Karpas-422 (cell line): ENCODE results near the gene NAA80. TPM values are rescaled to one million over a fixed set of nuclear protein-coding genes. Genes with fewer than 3 reads are reported as not detected.

Experiments
- DNase-seq: peaks from one replicate; pipeline ENCODE4 v3.0.0-alpha.2; 2015
- H2AFZ ChIP-seq: fragments of 200-600 bp; sonication (generic); 2 replicates; pipeline ENCODE4 v1.6.1; 2014; ENCODE audit warnings: antibody characterized with exemption, low read length, mixed read lengths
- H3K27ac ChIP-seq: fragments of 200-600 bp; sonication (generic); 2 replicates; pipeline ENCODE4 v1.5.1; 2014; ENCODE audit warnings: mild to moderate bottlenecking, low read length, moderate library complexity
- H3K27me3 ChIP-seq: fragments of 200-600 bp; sonication (generic); 2 replicates; pipeline ENCODE4 v1.6.1; 2014; ENCODE audit warnings: low read length, mixed read lengths
- H3K36me3 ChIP-seq: fragments of 200-600 bp; sonication (generic); 2 replicates; pipeline ENCODE4 v1.6.1; 2014; ENCODE audit warnings: low read length, mixed read lengths; ENCODE audit not compliant: insufficient read depth
- H3K4me1 ChIP-seq: fragments of 200-600 bp; sonication (generic); 2 replicates; pipeline ENCODE4 v1.6.1; 2014; ENCODE audit warnings: mild to moderate bottlenecking, low read length, mixed read lengths
- H3K4me2 ChIP-seq: fragments of 200-600 bp; sonication (generic); 2 replicates; pipeline ENCODE4 v1.6.1; 2014; ENCODE audit warnings: low read length, low read depth, mild to moderate bottlenecking; ENCODE audit not compliant: poor library complexity, severe bottlenecking
- H3K4me3 ChIP-seq: fragments of 200-600 bp; sonication (generic); 2 replicates; pipeline ENCODE4 v1.5.1; 2014; ENCODE audit warnings: mild to moderate bottlenecking, antibody characterized with exemption, low read length, mixed read lengths
- H3K79me2 ChIP-seq: fragments of 200-600 bp; sonication (generic); 2 replicates; pipeline ENCODE4 v1.6.1; 2014; ENCODE audit warnings: mild to moderate bottlenecking, low read length, mixed read lengths
- H3K9ac ChIP-seq: fragments of 200-600 bp; sonication (generic); 2 replicates; pipeline ENCODE4 v1.6.0; 2014; ENCODE audit warnings: low read length
- H3K9me2 ChIP-seq: fragments of 200-600 bp; sonication (generic), shearing (Covaris generic); replicated peaks from 2 replicates; pipeline ENCODE4 v1.6.0; 2014; ENCODE audit warnings: mild to moderate bottlenecking, low read length, moderate library complexity; ENCODE audit not compliant: insufficient read depth
- H3K9me3 ChIP-seq: fragments of 300-700, 200-600 bp; sonication (generic); 2 replicates; pipeline ENCODE4 v1.6.1; 2014; ENCODE audit warnings: low read length, mixed read lengths
- H4K20me1 ChIP-seq: fragments of 200-600 bp; sonication (generic); 2 replicates; pipeline ENCODE4 v1.6.1; 2014; ENCODE audit warnings: mild to moderate bottlenecking, antibody characterized with exemption, low read length, low read depth; ENCODE audit not compliant: insufficient read depth
- total RNA-seq: library from RNA; depleted of rRNA; stranded (reverse); fragments of >200 nt; shearing (Covaris generic); gene quantifications from 2 replicates; pipeline ENCODE4 v1.2.3, GENCODE V29; 2014; ENCODE audit warnings: low replicate concordance

The NAA80 gene
- total RNA-seq, 1 experiment from 2014 or later = 18.1 TPM

DNA sequence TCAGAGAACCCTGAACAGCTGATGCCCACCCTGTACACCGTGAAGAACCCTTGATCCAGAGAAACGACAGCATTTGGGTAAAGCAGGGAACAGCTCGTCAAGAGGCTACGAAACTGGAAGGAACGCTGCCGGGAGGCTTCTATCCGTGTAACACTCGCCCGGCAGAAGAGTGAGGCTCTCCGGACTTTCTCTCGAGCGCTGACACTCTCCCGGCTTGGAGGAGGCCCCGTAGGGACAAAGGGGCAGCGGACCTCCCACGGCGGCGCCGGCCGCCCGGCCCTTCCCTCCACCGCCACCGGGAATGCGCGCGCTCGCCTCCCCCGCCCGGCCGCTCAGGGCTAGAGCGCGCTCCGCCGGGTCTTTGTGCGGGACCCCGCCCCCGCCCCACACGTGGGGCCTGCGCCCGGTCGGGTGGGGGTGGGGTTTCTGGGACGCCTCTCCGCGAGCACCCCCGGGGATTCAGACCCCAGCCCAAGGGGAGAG is 21.7 kb upstream of the NAA80 start:
- Histone ChIP-seq H3K27ac (peak overlapping the region; percentile 67; the same call in 1 of the 2 replicates), H2AFZ (no peak overlapping the region), H3K9ac (peak overlapping the region; percentile 91), H3K36me3 (peaks cover 6% of the 10 kb centered on the region; the same call in 1 of the 2 replicates), H3K79me2 (peaks cover 22% of the 10 kb centered on the region), H3K27me3 (no peaks in the 10 kb centered on the region), H3K9me2 (no peaks in the 10 kb centered on the region), H3K9me3 (no peaks in the 10 kb centered on the region), H4K20me1 (no peaks in the 10 kb centered on the region; the same call in 1 of the 2 replicates), H3K4me2 (peak overlapping the region; percentile 92), H3K4me3 (peak overlapping the region; percentile 89), H3K4me1 (peaks cover 21% of the 10 kb centered on the region)
- DNase-seq = peak; percentile 86

DNA sequence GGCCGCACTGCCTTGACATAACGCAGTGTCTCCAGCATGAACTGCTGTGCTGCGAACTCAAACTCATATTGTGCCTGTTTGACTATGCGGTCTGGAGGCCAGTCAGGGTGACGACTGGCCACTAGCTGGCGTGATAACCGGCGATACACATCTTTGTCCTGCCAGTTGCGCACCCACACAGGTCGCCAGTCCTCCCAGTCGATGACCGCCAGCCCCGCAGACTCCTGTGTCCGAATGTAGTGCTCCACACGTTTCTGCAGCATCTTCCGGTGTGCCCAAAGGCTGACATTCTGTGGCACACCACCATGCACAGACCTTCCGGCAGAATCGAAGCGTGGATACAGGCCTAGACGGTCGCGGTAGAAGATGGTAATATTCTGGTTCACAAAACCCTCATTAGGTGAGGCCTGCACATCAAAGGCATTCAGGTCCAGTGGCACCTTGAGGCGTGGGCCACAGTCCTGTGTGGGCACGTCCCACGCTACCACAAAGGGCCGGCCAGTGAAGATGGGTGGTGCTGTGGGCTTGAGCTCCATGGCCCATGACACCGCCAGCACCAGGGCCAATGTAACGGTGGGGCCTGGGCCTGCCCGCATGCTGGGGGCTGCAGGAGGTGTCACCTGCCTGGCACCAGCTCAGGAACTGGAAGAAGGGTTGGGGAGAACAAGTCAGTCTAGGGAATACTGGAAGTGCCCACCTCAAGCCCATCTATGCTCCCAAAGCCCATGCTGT is 20.9 kb upstream of the NAA80 start:
- no peak overlapping the region for H2AFZ ChIP-seq
- H3K9me3 ChIP-seq = no peaks in the 10 kb centered on the region
- H3K9ac ChIP-seq = peak overlapping the region; percentile 91
- 0 out of 2 replicates have a peak overlapping the region, but pooled peaks have one; percentile 15 for H3K27ac ChIP-seq
- peaks cover 21% of the 10 kb centered on the region for H3K4me1 ChIP-seq
- H3K36me3 ChIP-seq = peaks cover 6% of the 10 kb centered on the region; the same call in 1 of the 2 replicates
- H3K9me2 ChIP-seq = no peaks in the 10 kb centered on the region
- H3K4me3 ChIP-seq = peak overlapping the region; percentile 89
- no peak for DNase-seq
- H3K27me3 ChIP-seq = no peaks in the 10 kb centered on the region
- no peaks in the 10 kb centered on the region; the same call in 1 of the 2 replicates for H4K20me1 ChIP-seq
- peaks cover 22% of the 10 kb centered on the region for H3K79me2 ChIP-seq
- H3K4me2 ChIP-seq = peak overlapping the region; percentile 92

DNA sequence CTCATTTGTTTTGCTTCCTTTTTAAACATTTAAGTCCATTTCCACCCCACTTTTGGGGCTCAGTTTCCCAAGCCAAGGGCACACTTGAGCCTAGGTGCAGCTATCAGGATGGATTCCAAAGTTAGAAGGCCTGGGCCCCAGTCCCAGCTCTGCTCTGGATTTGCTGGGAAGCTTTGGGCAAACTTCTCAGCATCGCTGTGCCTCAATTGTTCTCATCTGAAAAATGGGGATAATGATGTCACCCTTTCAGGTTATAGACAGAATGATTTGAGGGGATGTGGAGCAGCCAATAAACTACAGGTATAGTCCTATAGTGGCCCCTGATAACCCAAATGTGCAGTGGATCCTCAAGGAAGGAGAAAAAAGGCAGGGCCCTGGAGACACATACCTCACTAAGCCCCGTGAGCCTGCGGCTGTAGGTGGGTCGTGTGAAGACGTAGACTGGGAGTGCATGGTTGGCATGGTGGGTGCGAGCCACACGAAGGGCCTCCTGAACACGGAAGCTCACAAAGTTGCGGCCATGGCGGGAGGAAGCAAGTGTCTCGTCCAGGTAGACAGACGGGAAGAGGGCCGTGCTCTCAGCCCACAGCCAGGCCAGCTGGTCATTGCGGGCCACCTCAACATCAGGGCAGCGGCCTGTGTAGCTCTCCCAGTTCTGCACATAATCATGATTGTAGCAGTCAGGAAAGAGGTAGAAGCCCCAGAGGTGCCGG is 20.1 kb upstream of the NAA80 start:
- H3K9me2 ChIP-seq = no peaks in the 10 kb centered on the region
- H3K9ac ChIP-seq = no peak overlapping the region
- no peak overlapping the region for H2AFZ ChIP-seq
- no peak overlapping the region; the same call in 1 of the 2 replicates for H3K4me3 ChIP-seq
- peaks cover 21% of the 10 kb centered on the region for H3K4me1 ChIP-seq
- peaks cover 22% of the 10 kb centered on the region for H3K79me2 ChIP-seq
- peaks cover 6% of the 10 kb centered on the region; the same call in 1 of the 2 replicates for H3K36me3 ChIP-seq
- no peaks in the 10 kb centered on the region; the same call in 1 of the 2 replicates for H4K20me1 ChIP-seq
- no peaks in the 10 kb centered on the region for H3K9me3 ChIP-seq
- DNase-seq = no peak
- H3K27ac ChIP-seq = no peak overlapping the region
- no peaks in the 10 kb centered on the region for H3K27me3 ChIP-seq
- H3K4me2 ChIP-seq = no peak overlapping the region

DNA sequence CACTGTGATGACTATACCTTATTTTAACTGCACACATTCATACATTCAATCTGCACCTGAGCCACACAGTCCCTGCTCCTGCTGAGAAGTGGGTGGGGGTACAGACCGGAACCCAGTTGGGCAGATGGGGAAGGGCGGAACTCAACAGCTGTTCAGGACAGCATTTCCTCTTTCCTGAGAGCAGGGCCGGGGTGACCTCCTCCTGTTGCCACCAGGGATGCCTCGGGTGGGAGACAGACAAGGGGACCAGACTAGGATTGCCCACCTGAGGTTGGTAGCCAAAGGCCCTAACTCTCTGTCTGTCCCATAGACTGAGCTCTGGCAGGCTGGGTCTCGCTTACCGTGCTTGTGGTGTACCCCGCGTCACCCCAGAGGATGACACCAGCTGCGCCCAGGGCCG is 19.4 kb upstream of the NAA80 start:
- Histone ChIP-seq H4K20me1 (no peaks in the 10 kb centered on the region; the same call in 1 of the 2 replicates), H3K79me2 (peaks cover 22% of the 10 kb centered on the region), H3K9ac (no peak overlapping the region), H3K4me1 (peaks cover 21% of the 10 kb centered on the region), H3K4me2 (no peak overlapping the region), H3K9me3 (no peaks in the 10 kb centered on the region), H3K27ac (no peak overlapping the region), H3K4me3 (no peak overlapping the region), H2AFZ (no peak overlapping the region), H3K9me2 (no peaks in the 10 kb centered on the region), H3K27me3 (no peaks in the 10 kb centered on the region), H3K36me3 (peaks cover 6% of the 10 kb centered on the region; the same call in 1 of the 2 replicates)
- DNase-seq = no peak

DNA sequence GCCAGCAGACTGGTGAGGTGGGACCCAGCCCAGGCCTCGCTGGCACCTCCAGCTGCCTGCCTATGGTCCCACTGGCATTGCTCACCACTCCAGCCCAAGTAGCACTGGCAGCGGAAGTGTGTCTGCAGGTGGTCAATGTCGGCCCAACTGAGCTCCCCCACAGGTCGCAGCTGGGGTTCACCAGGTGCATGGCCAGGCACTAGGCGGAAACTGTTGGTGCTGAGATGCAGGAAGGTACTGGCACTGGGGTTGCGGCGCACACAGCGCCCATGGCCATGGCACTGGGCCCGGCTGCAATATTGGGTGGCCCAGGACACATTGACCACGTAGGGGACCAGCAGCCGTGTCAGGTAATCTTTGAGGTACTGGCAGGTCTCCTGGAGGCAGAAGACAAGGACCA is 19.0 kb upstream of the NAA80 start:
- DNase-seq = no peak
- Histone ChIP-seq H4K20me1 (no peaks in the 10 kb centered on the region; the same call in 1 of the 2 replicates), H3K9ac (no peak overlapping the region), H3K4me3 (no peak overlapping the region), H3K9me2 (no peaks in the 10 kb centered on the region), H3K4me2 (no peak overlapping the region), H3K27ac (no peak overlapping the region), H3K4me1 (peaks cover 21% of the 10 kb centered on the region), H2AFZ (no peak overlapping the region), H3K9me3 (no peaks in the 10 kb centered on the region), H3K27me3 (no peaks in the 10 kb centered on the region), H3K36me3 (peaks cover 6% of the 10 kb centered on the region; the same call in 1 of the 2 replicates), H3K79me2 (peaks cover 22% of the 10 kb centered on the region)

DNA sequence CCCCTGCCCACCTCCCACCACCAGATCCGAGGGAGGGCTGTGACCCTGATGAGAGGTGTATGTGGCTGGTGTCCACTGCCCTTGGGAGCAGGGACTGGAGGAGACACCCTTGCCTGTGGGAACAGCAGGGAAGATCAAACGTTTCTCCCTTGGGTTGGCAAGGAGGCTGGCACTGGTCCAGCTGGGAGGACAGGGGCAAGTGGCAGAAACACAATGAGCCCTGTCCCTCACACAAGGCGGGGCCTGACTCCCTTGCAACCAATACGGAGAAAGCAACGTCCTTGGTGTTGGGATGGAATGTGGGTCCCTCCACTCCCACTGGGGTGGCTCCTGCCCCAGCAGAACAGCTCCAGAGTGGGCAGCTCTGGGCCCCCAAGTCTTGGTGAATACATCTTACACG is 18.1 kb upstream of the NAA80 start:
- Histone ChIP-seq H3K36me3 (peaks cover 6% of the 10 kb centered on the region; the same call in 1 of the 2 replicates), H3K27ac (no peak overlapping the region), H3K27me3 (no peaks in the 10 kb centered on the region), H3K9ac (no peak overlapping the region), H3K79me2 (peaks cover 22% of the 10 kb centered on the region), H3K4me1 (peaks cover 21% of the 10 kb centered on the region), H3K4me3 (no peak overlapping the region), H2AFZ (no peak overlapping the region), H3K9me2 (no peaks in the 10 kb centered on the region), H3K4me2 (no peak overlapping the region), H4K20me1 (no peaks in the 10 kb centered on the region; the same call in 1 of the 2 replicates), H3K9me3 (no peaks in the 10 kb centered on the region)
- no peak for DNase-seq

DNA sequence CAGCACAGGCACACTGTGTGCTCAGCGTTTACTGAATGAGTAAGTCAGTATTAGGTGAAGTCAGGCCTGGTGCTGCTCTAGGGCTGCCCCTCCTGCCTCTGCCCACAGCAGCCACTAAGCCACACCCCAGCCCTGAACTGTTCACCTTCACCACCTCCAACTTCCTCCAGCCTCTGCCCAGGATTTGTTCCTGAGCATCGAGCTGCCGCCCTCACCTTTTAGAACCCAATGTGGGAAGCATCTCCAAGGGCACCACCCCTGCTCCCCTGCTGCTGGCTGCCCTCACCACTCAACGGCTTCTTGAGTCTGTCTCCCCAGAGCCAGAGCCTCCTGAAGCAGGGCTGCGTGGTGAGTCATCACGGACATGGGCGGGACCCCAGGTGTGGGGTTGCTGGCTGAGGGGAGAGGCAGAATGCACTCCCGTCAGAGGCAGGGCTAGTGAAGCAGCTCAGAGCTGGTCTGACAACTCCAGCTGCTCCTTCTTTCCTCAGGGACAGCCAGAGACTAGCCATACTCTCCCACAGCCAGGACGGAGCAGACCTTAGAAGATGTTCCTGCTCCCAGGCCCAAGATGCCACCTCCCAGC is 17.5 kb upstream of the NAA80 start:
- Histone ChIP-seq H3K4me3 (no peak overlapping the region), H3K9me2 (no peaks in the 10 kb centered on the region), H3K79me2 (peaks cover 22% of the 10 kb centered on the region), H4K20me1 (no peaks in the 10 kb centered on the region; the same call in 1 of the 2 replicates), H3K36me3 (peaks cover 6% of the 10 kb centered on the region; the same call in 1 of the 2 replicates), H3K9me3 (no peaks in the 10 kb centered on the region), H3K27me3 (no peaks in the 10 kb centered on the region), H3K4me2 (no peak overlapping the region), H2AFZ (no peak overlapping the region), H3K4me1 (peaks cover 16% of the 10 kb centered on the region), H3K9ac (no peak overlapping the region), H3K27ac (no peak overlapping the region)
- DNase-seq = peak; percentile 55
